ENCODE data around the gene CYYR1. TPM values are rescaled to one million over a fixed set of nuclear protein-coding genes. Genes with fewer than 3 reads are reported as not detected.

Gene CYYR1
- total RNA-seq, 1 experiment from 2014 or later: 13.6 TPM

- Histone ChIP-seq H2BK12ac (ENCODE audit: insufficient read length, low read depth, low read length) (no peak overlapping the region), H2BK5ac (ENCODE audit: insufficient read length, low read length) (no peak overlapping the region), H2AK5ac (ENCODE audit: insufficient read length, low read length) (no peak overlapping the region), H3K9me3 (ENCODE audit: control insufficient read depth, low read depth, low read length) (no peaks in the 10 kb centered on the region), H3K4me1 (ENCODE audit: insufficient read depth, low read length) (no peaks in the 10 kb centered on the region), H3T11ph (ENCODE audit: low read length) (no peak overlapping the region), H4K91ac (ENCODE audit: insufficient read length, low read depth, low read length) (no peak overlapping the region), H3K4me2 (ENCODE audit: insufficient read depth, insufficient read length, low read length) (no peak overlapping the region), H3K56ac (ENCODE audit: insufficient read length, low read depth, low read length) (no peak overlapping the region), H3K79me2 (ENCODE audit: insufficient read depth, low read length) (0 out of 2 replicates have a peak, but pooled peaks cover 2% of the 10 kb centered on the region), H3K27me3 (ENCODE audit: insufficient read depth, low read length) (no peaks in the 10 kb centered on the region), H2BK15ac (ENCODE audit: low read depth, low read length) (no peak overlapping the region), H3K79me1 (ENCODE audit: insufficient read depth, low read depth, low read length, poor library complexity, severe bottlenecking) (peaks cover 3% of the 10 kb centered on the region), H3K23ac (ENCODE audit: insufficient read length, low read depth, low read length) (no peak overlapping the region), H4K5ac (ENCODE audit: insufficient read length, low read depth, low read length) (no peak overlapping the region), H4K8ac (replicated peaks; ENCODE audit: insufficient read length, low read depth, low read length) (no peak overlapping the region), H3K27ac (ENCODE audit: insufficient read length, low read depth, low read length) (no peak overlapping the region), H2BK120ac (ENCODE audit: low read depth, low read length, poor library complexity, severe bottlenecking) (no peak overlapping the region), H3K23me2 (ENCODE audit: insufficient read length, low read depth, low read length, poor library complexity, severe bottlenecking) (no peaks in the 10 kb centered on the region), H4K20me1 (ENCODE audit: control insufficient read depth, insufficient read depth, insufficient read length) (no peaks in the 10 kb centered on the region), H2AFZ (ENCODE audit: low read length) (no peak overlapping the region), H3K4ac (ENCODE audit: low read depth, low read length) (no peak overlapping the region), H3K14ac (ENCODE audit: insufficient read depth, low read length) (no peak overlapping the region), H2BK20ac (ENCODE audit: low read depth, low read length, poor library complexity, severe bottlenecking) (no peak overlapping the region), H3K9ac (ENCODE audit: extremely low read depth, insufficient read length, low read length) (no peak overlapping the region), H3K18ac (ENCODE audit: insufficient read length, low read depth, low read length) (no peak overlapping the region)
- no peaks in the 10 kb centered on the region for H3K27me3 Mint-ChIP-seq (ENCODE audit: low read depth)
- H3K4me3 Mint-ChIP-seq: no peak overlapping the region
- no peaks in the 10 kb centered on the region for H3K9me3 Mint-ChIP-seq
- no peaks in the 10 kb centered on the region for H3K4me1 Mint-ChIP-seq
- no peak for DNase-seq
- TF ChIP-seq CTCF (conservative IDR thresholded peaks at IDR 0.05): no peak
- no peak overlapping the region for H3K27ac Mint-ChIP-seq
- WGBS (ENCODE audit: extremely low coverage, insufficient read length, low lambda C conversion rate): no CpG with 5 or more reads among the region's 4 CpGs
- H3K36me3 Mint-ChIP-seq (ENCODE audit: insufficient read depth in 1 of 3, low read depth in 3 of 3): peaks cover 16 to 18% (median 17%) of the 10 kb centered on the region in 3 experiments; a peak in 6 of 7 replicates
Measured at GRCh38 chr21:26557106-26557505, 16.0 kb downstream of the CYYR1 start.
